OCI-LY3 (cell line): Measurements from ENCODE around the gene GAS2L1.

Experiments
- CTCF ChIP-seq: fragments of 200-600, 300-600 bp; sonication (generic); IDR thresholded peaks from 2 replicates; pipeline ENCODE4 v1.5.1; 2014; ENCODE audit warnings: antibody characterized with exemption, low read length, low read depth
- EZH2phosphoT487 ChIP-seq: fragments of 200-600 bp; shearing (Covaris generic); IDR thresholded peaks from 2 replicates; pipeline ENCODE4 v1.6.1; 2018; ENCODE audit warnings: antibody characterized with exemption, mixed run types, low read depth

DNA sequence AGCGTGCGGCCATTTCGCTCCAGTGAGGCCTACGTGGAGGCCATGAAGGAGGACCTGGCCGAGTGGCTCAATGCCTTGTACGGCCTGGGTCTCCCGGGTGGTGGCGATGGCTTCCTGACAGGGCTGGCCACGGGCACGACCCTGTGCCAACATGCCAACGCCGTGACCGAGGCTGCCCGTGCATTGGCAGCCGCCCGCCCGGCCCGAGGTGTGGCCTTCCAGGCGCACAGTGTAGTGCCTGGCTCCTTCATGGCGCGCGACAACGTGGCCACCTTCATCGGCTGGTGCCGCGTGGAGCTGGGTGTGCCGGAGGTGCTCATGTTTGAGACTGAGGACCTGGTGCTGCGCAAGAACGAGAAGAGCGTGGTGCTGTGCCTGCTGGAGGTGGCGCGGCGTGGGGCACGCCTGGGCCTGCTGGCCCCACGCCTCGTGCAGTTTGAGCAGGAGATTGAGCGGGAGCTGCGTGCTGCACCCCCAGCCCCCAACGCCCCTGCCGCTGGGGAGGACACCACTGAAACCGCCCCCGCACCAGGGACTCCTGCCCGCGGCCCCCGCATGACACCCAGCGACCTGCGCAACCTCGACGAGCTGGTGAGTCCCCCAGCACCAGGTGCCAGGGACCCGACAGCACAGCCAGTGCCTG, 1.8 kb downstream of the GAS2L1 start:
- TF ChIP-seq CTCF, result no peak
- TF ChIP-seq EZH2phosphoT487, result no peak
